Mesodermal cell (in vitro differentiated cells): ENCODE data around the gene FHIT.

ENCODE experiments used
- H3K27ac ChIP-seq: 2 replicates; pipeline ENCODE4 v1.7.0; 2013; ENCODE audit warnings: mild to moderate bottlenecking, low read depth, low read length, moderate library complexity; ENCODE audit not compliant: severe bottlenecking
- H3K36me3 ChIP-seq: 2 replicates; pipeline ENCODE4 v1.7.1; 2013; ENCODE audit warnings: mild to moderate bottlenecking, low read length, moderate library complexity; ENCODE audit not compliant: control insufficient read depth, insufficient read depth
- H3K4me1 ChIP-seq: one replicate; pipeline ENCODE4 v1.7.1; 2013; ENCODE audit warnings: mild to moderate bottlenecking, low read length; ENCODE audit not compliant: insufficient read depth, control insufficient read depth, poor library complexity, severe bottlenecking
- H3K4me3 ChIP-seq: 2 replicates; pipeline ENCODE4 v1.7.0; 2013; ENCODE audit warnings: low read length, control low read depth, mild to moderate bottlenecking; ENCODE audit not compliant: insufficient read depth, poor library complexity, severe bottlenecking; ENCODE audit errors: extremely low read depth
- H3K9me3 ChIP-seq: 2 replicates; pipeline ENCODE4 v1.7.1; 2013; ENCODE audit warnings: mild to moderate bottlenecking, low read length, moderate library complexity; ENCODE audit not compliant: control insufficient read depth
- WGBS, 2 experiments: methylation state at CpG; one replicate each; pipeline ENCODE4 v1.1.5; 2013; ENCODE audit warnings: missing lambda C conversion rate in 2 of 2; ENCODE audit not compliant: insufficient coverage in 2 of 2; 5-methylcytosine and 5-hydroxymethylcytosine counted together

The FHIT gene

GRCh38 chr3:60065227-60065868, 1185.9 kb downstream of the FHIT start:
- no peak overlapping the region for H3K4me3 ChIP-seq
- H3K27ac ChIP-seq = no peak overlapping the region
- no peaks in the 10 kb centered on the region for H3K36me3 ChIP-seq
- H3K9me3 ChIP-seq = no peaks in the 10 kb centered on the region
- 83 to 100% methylated on average over 1 of the region's 2 CpGs for WGBS, 2 experiments
- H3K4me1 ChIP-seq = peaks cover 23% of the 10 kb centered on the region

- Histone ChIP-seq H3K36me3 (no peaks in the 10 kb centered on the region), H3K9me3 (no peaks in the 10 kb centered on the region), H3K4me3 (no peak overlapping the region), H3K27ac (no peak overlapping the region), H3K4me1 (peaks cover 23% of the 10 kb centered on the region)
- WGBS, 2 experiments = 91 to 100% methylated on average over 1 of the region's 3 CpGs
Measured at GRCh38 chr3:60064210-60065178, 1186.8 kb downstream of the FHIT start.

- Histone ChIP-seq H3K4me1 (peaks cover 7% of the 10 kb centered on the region), H3K9me3 (no peaks in the 10 kb centered on the region), H3K27ac (no peak overlapping the region), H3K36me3 (no peaks in the 10 kb centered on the region), H3K4me3 (no peak overlapping the region)
- WGBS, 2 experiments = 100% methylated on average over 1 to 3 of the region's 4 CpGs
Measured at GRCh38 chr3:60056404-60056803, 1194.8 kb downstream of the FHIT start.

GRCh38 chr3:60055765-60056164, 1195.5 kb downstream of the FHIT start:
- no peak overlapping the region for H3K4me3 ChIP-seq
- no peak overlapping the region for H3K27ac ChIP-seq
- H3K9me3 ChIP-seq = no peaks in the 10 kb centered on the region
- WGBS, 2 experiments = 87% methylated on average over 3 to 5 of the region's 6 CpGs
- H3K36me3 ChIP-seq = no peaks in the 10 kb centered on the region
- H3K4me1 ChIP-seq = peaks cover 5% of the 10 kb centered on the region

GRCh38 chr3:60053526-60054265, 1197.6 kb downstream of the FHIT start:
- WGBS, 2 experiments = 75 to 83% methylated on average over 2 of the region's 3 CpGs
- Histone ChIP-seq H3K27ac (no peak overlapping the region), H3K4me3 (no peak overlapping the region), H3K36me3 (no peaks in the 10 kb centered on the region), H3K4me1 (peaks cover 5% of the 10 kb centered on the region), H3K9me3 (no peaks in the 10 kb centered on the region)

- Histone ChIP-seq H3K4me3 (no peak overlapping the region), H3K9me3 (peaks cover 7% of the 10 kb centered on the region), H3K27ac (no peak overlapping the region), H3K36me3 (no peaks in the 10 kb centered on the region), H3K4me1 (peaks cover 5% of the 10 kb centered on the region)
- WGBS, 2 experiments = 93 to 98% methylated on average over 8 to 11 of the region's 12 CpGs
Measured at GRCh38 chr3:60048447-60048848, 1202.8 kb downstream of the FHIT start.

GRCh38 chr3:60047426-60048200, 1203.6 kb downstream of the FHIT start:
- Histone ChIP-seq H3K4me3 (no peak overlapping the region), H3K9me3 (peaks cover 7% of the 10 kb centered on the region), H3K27ac (no peak overlapping the region), H3K4me1 (no peaks in the 10 kb centered on the region), H3K36me3 (no peaks in the 10 kb centered on the region)
- 87 to 91% methylated on average over 5 to 9 of the region's 9 CpGs for WGBS, 2 experiments

- H3K36me3 ChIP-seq = no peaks in the 10 kb centered on the region
- no peak overlapping the region for H3K4me3 ChIP-seq
- peaks cover 7% of the 10 kb centered on the region for H3K9me3 ChIP-seq
- 96 to 98% methylated on average over 4 to 5 of the region's 6 CpGs for WGBS, 2 experiments
- no peaks in the 10 kb centered on the region for H3K4me1 ChIP-seq
- no peak overlapping the region for H3K27ac ChIP-seq
Measured at GRCh38 chr3:60046210-60046609, 1205.0 kb downstream of the FHIT start.

DNA sequence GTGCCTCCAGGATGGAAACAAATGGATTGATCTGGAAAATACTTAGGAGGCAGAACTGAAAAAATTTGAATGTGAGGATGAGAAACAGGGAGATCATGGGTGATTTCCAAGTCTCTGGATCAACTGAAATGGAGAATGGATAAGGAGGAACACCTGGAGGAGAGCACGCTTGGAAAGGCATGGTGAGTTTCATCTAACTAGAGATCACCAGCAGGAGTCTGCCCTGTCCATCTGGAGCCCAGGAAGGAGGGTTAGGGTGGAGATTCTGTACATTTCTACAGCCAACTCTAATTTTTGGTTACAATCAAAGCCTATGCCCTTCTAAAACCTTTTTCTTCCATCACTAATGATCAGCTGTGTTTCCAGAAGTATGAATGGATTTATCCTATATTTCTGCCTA, 1205.6 kb downstream of the FHIT start:
- peaks cover 7% of the 10 kb centered on the region for H3K9me3 ChIP-seq
- WGBS, 2 experiments = 100% methylated on average over 1 of the region's 1 CpG; no CpG with 5 or more reads in 1 of the 2 experiments
- no peak overlapping the region for H3K4me3 ChIP-seq
- no peaks in the 10 kb centered on the region for H3K4me1 ChIP-seq
- H3K27ac ChIP-seq = no peak overlapping the region
- no peaks in the 10 kb centered on the region for H3K36me3 ChIP-seq

GRCh38 chr3:60036803-60037202, 1214.4 kb downstream of the FHIT start:
- no peaks in the 10 kb centered on the region for H3K36me3 ChIP-seq
- 97 to 98% methylated on average over 5 to 7 of the region's 7 CpGs for WGBS, 2 experiments

More at GRCh38 chr3:60036803-60037202, 1214.4 kb downstream of the FHIT start:
- no peaks in the 10 kb centered on the region for H3K4me1 ChIP-seq
- H3K27ac ChIP-seq = no peak overlapping the region
- H3K9me3 ChIP-seq = no peaks in the 10 kb centered on the region
- H3K4me3 ChIP-seq = no peak overlapping the region
